ENCODE results near the gene MYRIP.

DNA sequence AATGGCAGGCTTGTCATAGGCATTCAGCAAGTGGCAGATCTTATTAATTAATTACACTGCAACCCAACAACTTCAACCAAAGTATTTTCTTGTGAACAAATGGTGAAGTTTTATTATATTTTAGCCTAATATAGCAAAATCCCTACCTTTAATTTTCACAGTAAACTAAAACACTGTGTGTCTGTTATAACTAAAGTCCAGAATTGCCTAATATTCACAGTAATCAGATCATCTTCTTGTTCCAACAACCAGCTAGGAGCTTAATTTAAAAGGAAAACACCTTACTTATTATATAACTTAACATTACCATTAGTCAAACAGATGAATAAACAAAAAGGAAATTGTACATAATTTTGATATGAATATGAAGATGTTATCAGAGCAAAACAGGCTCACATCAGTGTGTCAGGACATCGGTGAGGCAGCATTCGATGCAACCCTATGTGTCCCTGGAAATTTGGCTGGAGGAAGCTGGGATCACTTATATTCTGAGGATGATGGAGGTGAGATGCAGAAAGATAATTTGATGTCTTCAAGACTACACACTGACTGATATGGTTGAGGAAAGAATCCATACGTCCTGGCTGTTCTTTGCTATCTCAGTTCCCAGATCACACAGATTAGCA is 310.8 kb downstream of the MYRIP start:
- TF ChIP-seq, protein P1, sequence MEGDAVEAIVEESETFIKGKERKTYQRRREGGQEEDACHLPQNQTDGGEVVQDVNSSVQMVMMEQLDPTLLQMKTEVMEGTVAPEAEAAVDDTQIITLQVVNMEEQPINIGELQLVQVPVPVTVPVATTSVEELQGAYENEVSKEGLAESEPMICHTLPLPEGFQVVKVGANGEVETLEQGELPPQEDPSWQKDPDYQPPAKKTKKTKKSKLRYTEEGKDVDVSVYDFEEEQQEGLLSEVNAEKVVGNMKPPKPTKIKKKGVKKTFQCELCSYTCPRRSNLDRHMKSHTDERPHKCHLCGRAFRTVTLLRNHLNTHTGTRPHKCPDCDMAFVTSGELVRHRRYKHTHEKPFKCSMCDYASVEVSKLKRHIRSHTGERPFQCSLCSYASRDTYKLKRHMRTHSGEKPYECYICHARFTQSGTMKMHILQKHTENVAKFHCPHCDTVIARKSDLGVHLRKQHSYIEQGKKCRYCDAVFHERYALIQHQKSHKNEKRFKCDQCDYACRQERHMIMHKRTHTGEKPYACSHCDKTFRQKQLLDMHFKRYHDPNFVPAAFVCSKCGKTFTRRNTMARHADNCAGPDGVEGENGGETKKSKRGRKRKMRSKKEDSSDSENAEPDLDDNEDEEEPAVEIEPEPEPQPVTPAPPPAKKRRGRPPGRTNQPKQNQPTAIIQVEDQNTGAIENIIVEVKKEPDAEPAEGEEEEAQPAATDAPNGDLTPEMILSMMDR (IDR thresholded peaks at IDR 0.05): no peak
- TF ChIP-seq POLR2A (IDR thresholded peaks at IDR 0.05): no peak

All from uterus (tissue), 2 donors.